Mesenchymal stem cell (in vitro differentiated cells and primary cell): ENCODE data around the gene FCER1A.

Experiments
- DNase-seq: peaks from one replicate; pipeline ENCODE4 v3.0.0-alpha.2; 2013
- H2AFZ ChIP-seq: one replicate; pipeline ENCODE4 v1.6.1; 2013; ENCODE audit warnings: low read depth, mild to moderate bottlenecking, control low read depth, inconsistent platforms, low read length, moderate library complexity
- H2AK5ac ChIP-seq: 2 replicates; pipeline ENCODE4 v1.6.1; 2013; ENCODE audit warnings: low read length, moderate library complexity, mild to moderate bottlenecking, inconsistent platforms; ENCODE audit not compliant: severe bottlenecking
- H2BK120ac ChIP-seq: one replicate; pipeline ENCODE4 v1.6.1; 2013; ENCODE audit warnings: low read depth, mild to moderate bottlenecking, inconsistent platforms, low read length, moderate library complexity
- H2BK12ac ChIP-seq, 2 experiments: one replicate each; pipeline ENCODE4 v1.6.1; 2013; ENCODE audit warnings: inconsistent platforms in 2 of 2, low read length in 2 of 2, mild to moderate bottlenecking in 2 of 2, moderate library complexity in 2 of 2, control low read depth in 1 of 2
- H2BK15ac ChIP-seq: one replicate; pipeline ENCODE4 v1.6.1; 2013; ENCODE audit warnings: mild to moderate bottlenecking, low read depth, inconsistent platforms; ENCODE audit not compliant: poor library complexity, severe bottlenecking
- H2BK5ac ChIP-seq: 2 replicates; pipeline ENCODE4 v1.6.1; 2013; ENCODE audit warnings: low read depth, mild to moderate bottlenecking, low read length, control low read depth, inconsistent platforms; ENCODE audit not compliant: poor library complexity, severe bottlenecking
- H3K14ac ChIP-seq, 2 experiments: one replicate each; pipeline ENCODE4 v1.6.1; 2013; ENCODE audit warnings: inconsistent platforms in 2 of 2, low read length in 2 of 2, control low read depth in 1 of 2, mild to moderate bottlenecking in 1 of 2, moderate library complexity in 1 of 2
- H3K18ac ChIP-seq, 2 experiments: one replicate each; pipeline ENCODE4 v1.6.1; 2013; ENCODE audit warnings: inconsistent platforms in 2 of 2, low read length in 2 of 2, control low read depth in 1 of 2, low read depth in 1 of 2, mild to moderate bottlenecking in 1 of 2
- H3K23ac ChIP-seq, 2 experiments: one replicate each; pipeline ENCODE4 v1.6.1; 2013; ENCODE audit warnings: inconsistent platforms in 2 of 2, low read length in 2 of 2, mild to moderate bottlenecking in 2 of 2, moderate library complexity in 2 of 2, control low read depth in 1 of 2
- H3K27ac ChIP-seq: 2 replicates; pipeline ENCODE4 v1.5.1; 2013; ENCODE audit warnings: mild to moderate bottlenecking, moderate library complexity, low read length, control low read depth, inconsistent platforms; ENCODE audit not compliant: poor library complexity, severe bottlenecking
- H3K27me3 ChIP-seq, 2 experiments: 2 replicates each; pipeline versions ENCODE4 v1.6.1 to v1.7.0; 2013; ENCODE audit warnings: low read length in 2 of 2, mild to moderate bottlenecking in 2 of 2, moderate library complexity in 2 of 2, control low read depth in 1 of 2, inconsistent platforms in 1 of 2; ENCODE audit not compliant: control insufficient read depth in 1 of 2, insufficient read depth in 1 of 2
- H3K36me3 ChIP-seq, 2 experiments: 2 replicates each; pipeline versions ENCODE4 v1.6.1 to v1.7.0; 2013; ENCODE audit warnings: low read length in 2 of 2, control low read depth in 1 of 2, inconsistent platforms in 1 of 2, low read depth in 1 of 2, mild to moderate bottlenecking in 1 of 2; ENCODE audit not compliant: insufficient read depth in 2 of 2, control insufficient read depth in 1 of 2
- H3K4ac ChIP-seq, 2 experiments: one replicate each; pipeline ENCODE4 v1.6.1; 2013; ENCODE audit warnings: inconsistent platforms in 2 of 2, low read length in 2 of 2, mild to moderate bottlenecking in 2 of 2, moderate library complexity in 2 of 2, control low read depth in 1 of 2, low read depth in 1 of 2
- H3K4me1 ChIP-seq: 2 replicates; pipeline ENCODE4 v1.6.1; 2013; ENCODE audit warnings: low read depth, low read length, control low read depth; ENCODE audit not compliant: control insufficient read depth, insufficient read depth
- H3K4me2 ChIP-seq: 2 replicates; pipeline ENCODE4 v1.6.1; 2013; ENCODE audit warnings: low read length, mild to moderate bottlenecking, inconsistent platforms; ENCODE audit not compliant: poor library complexity, severe bottlenecking
- H3K4me3 ChIP-seq, 2 experiments: 2 replicates each; pipeline versions ENCODE4 v1.5.1 to v1.7.0; 2013; ENCODE audit warnings: low read length in 2 of 2, mild to moderate bottlenecking in 2 of 2, control low read depth in 1 of 2, low read depth in 1 of 2; ENCODE audit not compliant: insufficient read depth in 1 of 2
- H3K79me1 ChIP-seq: replicated peaks from 2 replicates; pipeline ENCODE4 v1.6.1; 2013; ENCODE audit warnings: mild to moderate bottlenecking, control low read depth, low read length, inconsistent platforms; ENCODE audit not compliant: poor library complexity, severe bottlenecking
- H3K9ac ChIP-seq: 2 replicates; pipeline ENCODE4 v1.7.0; 2013; ENCODE audit warnings: mild to moderate bottlenecking, low read length, moderate library complexity
- H3K9me3 ChIP-seq: 2 replicates; pipeline ENCODE4 v1.7.0; 2013; ENCODE audit warnings: mild to moderate bottlenecking, low read length; ENCODE audit not compliant: control insufficient read depth
- H4K8ac ChIP-seq: one replicate; pipeline ENCODE4 v1.6.1; 2013; ENCODE audit warnings: inconsistent platforms, mild to moderate bottlenecking, low read length, moderate library complexity
- H4K91ac ChIP-seq: one replicate; pipeline ENCODE4 v1.6.1; 2013; ENCODE audit warnings: mild to moderate bottlenecking, low read length, inconsistent platforms
- WGBS: methylation state at CpG from one replicate; pipeline ENCODE4 v1.1.7; 2013; ENCODE audit warnings: mixed read lengths; 5-methylcytosine and 5-hydroxymethylcytosine counted together

FCER1A gene

DNA sequence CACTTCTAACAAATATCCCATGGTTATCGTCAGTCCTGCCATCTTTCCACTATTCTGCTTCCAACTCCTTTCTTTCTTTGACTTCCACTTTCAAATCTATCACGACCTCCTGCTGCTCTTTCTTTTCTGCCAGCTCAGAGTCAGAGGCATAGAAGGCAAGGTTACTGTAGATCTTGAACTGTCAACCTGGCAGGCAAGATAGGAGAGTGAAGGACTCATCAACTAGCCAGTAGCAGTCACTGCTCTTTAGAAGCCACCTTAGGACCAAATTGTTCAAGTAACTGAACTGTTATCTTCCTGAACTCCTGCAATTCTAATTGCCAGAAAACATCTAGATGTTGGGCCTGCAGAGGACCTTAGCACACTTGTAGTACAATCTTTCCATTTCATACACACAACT is 13.1 kb upstream of the FCER1A start:
- Histone ChIP-seq H3K4ac (no peak overlapping the region), H3K23ac (no peak overlapping the region), H3K9ac (no peak overlapping the region), H2AFZ (no peak overlapping the region), H4K8ac (no peak overlapping the region), H3K36me3 (no peaks in the 10 kb centered on the region), H2BK15ac (no peak overlapping the region), H3K79me1 (no peaks in the 10 kb centered on the region), H3K14ac (no peak overlapping the region), H3K9me3 (no peaks in the 10 kb centered on the region), H2BK12ac (no peak overlapping the region), H4K91ac (no peak overlapping the region), H3K27ac (no peak overlapping the region), H3K4me1 (no peaks in the 10 kb centered on the region), H2BK5ac (no peak overlapping the region), H3K4me2 (no peak overlapping the region), H2BK120ac (no peak overlapping the region), H3K27me3 (no peaks in the 10 kb centered on the region), H3K4me3 (no peak overlapping the region), H2AK5ac (no peak overlapping the region), H3K18ac (no peak overlapping the region)
- no peak for DNase-seq
- 23% methylated on average over 2 of the region's 2 CpGs for WGBS

GRCh38 chr1:159291424-159291823 is 10.7 kb upstream of the FCER1A start:
- Histone ChIP-seq H2AFZ (no peak overlapping the region), H3K4me3 (no peak overlapping the region), H2BK120ac (no peak overlapping the region), H2BK15ac (no peak overlapping the region), H3K36me3 (no peaks in the 10 kb centered on the region), H3K4me1 (no peaks in the 10 kb centered on the region), H3K14ac (no peak overlapping the region), H3K27me3 (no peaks in the 10 kb centered on the region), H4K91ac (no peak overlapping the region), H3K79me1 (no peaks in the 10 kb centered on the region), H3K9me3 (no peaks in the 10 kb centered on the region), H3K4ac (no peak overlapping the region), H3K4me2 (no peak overlapping the region), H3K9ac (no peak overlapping the region), H3K23ac (no peak overlapping the region), H2BK5ac (no peak overlapping the region), H4K8ac (no peak overlapping the region), H3K27ac (no peak overlapping the region), H2AK5ac (no peak overlapping the region), H3K18ac (no peak overlapping the region), H2BK12ac (no peak overlapping the region)
- no peak for DNase-seq
- WGBS = 98% methylated on average over 1 of the region's 1 CpG

GRCh38 chr1:159296706-159297375 is 5.3 kb upstream of the FCER1A start:
- Histone ChIP-seq H3K4me2 (no peak overlapping the region), H2BK120ac (no peak overlapping the region), H3K27me3 (no peaks in the 10 kb centered on the region), H3K9me3 (no peaks in the 10 kb centered on the region), H2BK12ac (no peak overlapping the region), H4K91ac (no peak overlapping the region), H2BK15ac (no peak overlapping the region), H2AFZ (no peak overlapping the region), H3K4me1 (no peaks in the 10 kb centered on the region), H3K23ac (no peak overlapping the region), H3K79me1 (no peaks in the 10 kb centered on the region), H3K9ac (no peak overlapping the region), H3K4me3 (no peak overlapping the region), H4K8ac (no peak overlapping the region), H2AK5ac (no peak overlapping the region), H2BK5ac (no peak overlapping the region), H3K36me3 (no peaks in the 10 kb centered on the region), H3K4ac (no peak overlapping the region), H3K27ac (no peak overlapping the region), H3K14ac (no peak overlapping the region), H3K18ac (no peak overlapping the region)
- no peak for DNase-seq
- WGBS = 80% methylated on average over 6 of the region's 9 CpGs

DNA sequence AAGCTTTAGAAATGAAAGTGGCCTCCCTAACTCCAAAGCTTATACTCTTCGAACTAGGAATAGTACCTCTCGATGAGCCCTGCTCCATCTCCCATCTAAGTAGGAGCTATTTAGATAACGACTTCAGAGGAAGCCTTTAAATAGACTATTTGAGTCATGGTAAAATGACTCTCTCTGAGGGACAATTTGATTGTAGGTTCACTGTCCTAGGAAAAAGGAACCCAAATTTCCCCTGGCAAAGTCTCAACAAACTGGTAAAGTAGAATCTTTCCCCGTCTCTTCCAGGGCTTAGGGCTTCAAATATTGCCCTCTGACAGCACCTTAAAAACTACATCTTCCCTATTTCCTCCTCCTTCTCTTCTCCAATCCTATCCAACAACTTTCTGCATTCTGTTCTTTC is 2.0 kb upstream of the FCER1A start:
- no peaks in the 10 kb centered on the region for H3K27me3 ChIP-seq
- WGBS = 64% methylated on average over 2 of the region's 4 CpGs

More for the DNA sequence above, 2.0 kb upstream of the FCER1A start:
- Histone ChIP-seq H3K9me3 (no peaks in the 10 kb centered on the region), H2BK5ac (no peak overlapping the region), H2BK12ac (no peak overlapping the region), H2AK5ac (no peak overlapping the region), H3K4ac (no peak overlapping the region), H3K4me3 (no peak overlapping the region), H3K27ac (no peak overlapping the region), H3K18ac (no peak overlapping the region), H3K4me2 (no peak overlapping the region), H3K9ac (no peak overlapping the region), H3K14ac (no peak overlapping the region), H3K79me1 (no peaks in the 10 kb centered on the region), H3K23ac (no peak overlapping the region), H2BK15ac (no peak overlapping the region), H3K4me1 (no peaks in the 10 kb centered on the region), H2AFZ (no peak overlapping the region), H4K8ac (no peak overlapping the region), H3K36me3 (no peaks in the 10 kb centered on the region), H4K91ac (no peak overlapping the region), H2BK120ac (no peak overlapping the region)
- DNase-seq = no peak
